Neural cell (in vitro differentiated cells): Measurements from ENCODE around the gene PHYH. TPM values are rescaled to one million over a fixed set of nuclear protein-coding genes. Genes with fewer than 3 reads are reported as not detected.

Source experiments
- H2AFZ ChIP-seq: fragments of 200-600, 300-800 bp; sonication (generic), shearing (Covaris generic); 2 replicates; pipeline ENCODE4 v1.6.0; 2014; ENCODE audit warnings: low read depth, mild to moderate bottlenecking, antibody characterized with exemption, low read length, moderate library complexity
- H3F3A ChIP-seq: fragments of 200-600 bp; shearing (Covaris generic); 2 replicates; pipeline ENCODE4 v1.6.1; 2016; ENCODE audit warnings: mild to moderate bottlenecking, moderate library complexity, mixed read lengths, antibody characterized with exemption, low read length; ENCODE audit not compliant: insufficient read depth, poor library complexity, severe bottlenecking
- H3K27ac ChIP-seq: fragments of 200-600, 300-800 bp; sonication (generic), shearing (Covaris generic); 2 replicates; pipeline ENCODE4 v1.5.1; 2014; ENCODE audit warnings: mild to moderate bottlenecking, low read length, moderate library complexity
- H3K27me3 ChIP-seq: fragments of 300-800, 200-600 bp; sonication (generic), shearing (Covaris generic); 2 replicates; pipeline ENCODE4 v1.6.0; 2014; ENCODE audit warnings: mild to moderate bottlenecking, low read depth, low read length, moderate library complexity; ENCODE audit not compliant: insufficient read depth
- H3K36me3 ChIP-seq: fragments of 300-800, 200-600 bp; sonication (generic), shearing (Covaris generic); 2 replicates; pipeline ENCODE4 v1.5.1; 2014; ENCODE audit warnings: mild to moderate bottlenecking, antibody characterized with exemption, low read length, moderate library complexity; ENCODE audit not compliant: insufficient read depth
- H3K4me2 ChIP-seq: fragments of 300-800, 200-600 bp; sonication (generic), shearing (Covaris generic); 2 replicates; pipeline ENCODE4 v1.6.0; 2014; ENCODE audit warnings: mild to moderate bottlenecking, low read length
- H3K4me3 ChIP-seq: fragments of 300-800, 200-600 bp; sonication (generic), shearing (Covaris generic); 2 replicates; pipeline ENCODE4 v1.5.1; 2014; ENCODE audit warnings: mild to moderate bottlenecking, low read length, moderate library complexity
- H3K79me2 ChIP-seq: fragments of 200-600 bp; shearing (Covaris generic); replicated peaks from 2 replicates; pipeline ENCODE4 v1.6.0; 2014; ENCODE audit warnings: mild to moderate bottlenecking, low read length, moderate library complexity; ENCODE audit not compliant: insufficient read depth
- H3K9ac ChIP-seq: fragments of 300-800, 200-600 bp; sonication (generic), shearing (Covaris generic); 2 replicates; pipeline ENCODE4 v1.6.1; 2016; ENCODE audit warnings: mild to moderate bottlenecking, low read length, mixed read lengths
- H3K9me2 ChIP-seq: fragments of 200-600 bp; shearing (Covaris generic); 2 replicates; pipeline ENCODE4 v1.6.1; 2016; ENCODE audit warnings: mild to moderate bottlenecking, low read length, mixed read lengths; ENCODE audit not compliant: insufficient read depth
- H3K9me3 ChIP-seq: fragments of 200-600, 300-800 bp; sonication (generic), shearing (Covaris generic); 2 replicates; pipeline ENCODE4 v1.6.1; 2016; ENCODE audit warnings: mild to moderate bottlenecking, mixed run types, low read length, moderate library complexity, mixed read lengths
- H4K20me1 ChIP-seq: fragments of 200-600 bp; shearing (Covaris generic); 2 replicates; pipeline ENCODE4 v1.6.1; 2016; ENCODE audit warnings: mild to moderate bottlenecking, mixed run types; ENCODE audit not compliant: insufficient read depth
- CTCF ChIP-seq: fragments of 450-650 bp; IDR thresholded peaks from 2 replicates; pipeline ENCODE4 v1.5.1; 2014; ENCODE audit warnings: antibody characterized with exemption, mild to moderate bottlenecking, moderate library complexity; ENCODE audit not compliant: poor library complexity, severe bottlenecking
- EP300 ChIP-seq: fragments of 450-650 bp; conservative IDR thresholded peaks from 2 replicates; pipeline ENCODE4 v1.6.1; 2014; ENCODE audit warnings: antibody characterized with exemption, mild to moderate bottlenecking, moderate library complexity; ENCODE audit not compliant: poor library complexity, severe bottlenecking
- EZH2 ChIP-seq: fragments of 200-600, 300-800 bp; shearing (Covaris generic), sonication (generic); IDR thresholded peaks from 2 replicates; pipeline ENCODE4 v1.6.1; 2014; ENCODE audit warnings: antibody characterized with exemption, low read length, borderline replicate concordance, mild to moderate bottlenecking; ENCODE audit not compliant: insufficient read depth, poor library complexity, severe bottlenecking
- MXI1 ChIP-seq: fragments of 450-650 bp; conservative IDR thresholded peaks from 2 replicates; pipeline ENCODE4 v1.6.1; 2014; ENCODE audit warnings: antibody characterized with exemption, mild to moderate bottlenecking; ENCODE audit not compliant: poor library complexity, severe bottlenecking
- POLR2AphosphoS5 ChIP-seq: IDR thresholded peaks from 2 replicates; pipeline ENCODE4 v1.6.1; 2012
- RAD21 ChIP-seq: fragments of 450-650 bp; conservative IDR thresholded peaks from 2 replicates; pipeline ENCODE4 v1.6.1; 2014; ENCODE audit warnings: antibody characterized with exemption, mild to moderate bottlenecking, moderate library complexity
- REST ChIP-seq: IDR thresholded peaks from 2 replicates; pipeline ENCODE4 v1.6.1; 2012; ENCODE audit warnings: borderline replicate concordance
- SMC3 ChIP-seq: fragments of 450-650 bp; conservative IDR thresholded peaks from 2 replicates; pipeline ENCODE4 v1.6.1; 2014; ENCODE audit warnings: antibody characterized with exemption, mild to moderate bottlenecking, moderate library complexity; ENCODE audit not compliant: poor library complexity
- TAF1 ChIP-seq: IDR thresholded peaks from 2 replicates; pipeline ENCODE4 v1.6.1; 2012; ENCODE audit warnings: low read depth
- polyA plus RNA-seq: library from polyadenylated mRNA; depleted of rRNA; stranded (reverse); fragments of >200 nt; gene quantifications from 2 replicates; pipeline ENCODE4 v1.2.3, GENCODE V29; 2014

Gene PHYH
- polyA plus RNA-seq, 1 donor from 2014 or later = 7.7 TPM

- Histone ChIP-seq H2AFZ (no peak overlapping the region), H3K36me3 (no peaks in the 10 kb centered on the region), H3K4me2 (no peak overlapping the region), H3K27ac (no peak overlapping the region), H3K79me2 (no peaks in the 10 kb centered on the region), H3K27me3 (peaks cover 6% of the 10 kb centered on the region), H3K9me2 (no peaks in the 10 kb centered on the region), H3K9me3 (no peaks in the 10 kb centered on the region), H4K20me1 (no peaks in the 10 kb centered on the region), H3K9ac (no peak overlapping the region), H3K4me3 (peak overlapping the region; percentile 68), H3F3A (no peaks in the 10 kb centered on the region)
- TF ChIP-seq RAD21 (no peak), POLR2AphosphoS5 (no peak), REST (no peak), EP300 (no peak), EZH2 (no peak), MXI1 (no peak), SMC3 (no peak), CTCF (no peak), TAF1 (no peak)
Measured at GRCh38 chr10:13302821-13303555, 3.1 kb upstream of the PHYH start.

- no peaks in the 10 kb centered on the region for H3K9me2 ChIP-seq
- H3K79me2 ChIP-seq = no peaks in the 10 kb centered on the region
- H3K9ac ChIP-seq = peak overlapping the region; percentile 65
- peak overlapping the region; percentile 17 for H3K4me2 ChIP-seq
- H3K9me3 ChIP-seq = no peaks in the 10 kb centered on the region
- no peaks in the 10 kb centered on the region for H4K20me1 ChIP-seq
- peaks cover 6% of the 10 kb centered on the region for H3K27me3 ChIP-seq
- H3K4me3 ChIP-seq = peak overlapping the region; percentile 70
- TF ChIP-seq POLR2AphosphoS5 (no peak), RAD21 (no peak), SMC3 (no peak), TAF1 (no peak)
- H2AFZ ChIP-seq = peak overlapping the region; percentile 65
- no peaks in the 10 kb centered on the region for H3K36me3 ChIP-seq
- no peaks in the 10 kb centered on the region for H3F3A ChIP-seq
- H3K27ac ChIP-seq = no peak overlapping the region
Measured at GRCh38 chr10:13298748-13299436, 972 bp downstream of the PHYH start.
